Measurements from ENCODE around the gene MYO15B.

DNA sequence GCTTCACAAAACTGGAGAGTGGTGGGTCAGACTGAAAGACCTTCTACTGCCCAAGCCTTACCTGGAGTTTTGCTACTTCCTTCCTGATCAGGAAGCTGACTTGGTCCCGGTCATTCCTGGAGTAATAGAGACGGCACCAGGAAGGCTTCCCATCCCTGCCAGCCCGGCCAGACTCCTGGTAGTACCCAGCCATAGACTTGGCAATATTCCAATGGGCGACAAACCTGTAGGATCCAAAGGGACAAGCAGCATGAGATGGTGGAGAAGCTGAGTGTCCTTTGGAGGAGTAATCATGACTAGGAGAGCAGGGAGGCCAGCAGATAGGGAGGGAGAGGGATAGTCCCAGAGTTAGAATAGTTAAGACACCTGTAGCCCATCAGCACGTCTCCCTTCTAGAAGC, 70.6 kb downstream of the MYO15B start:
- TF ChIP-seq GATA2 (IDR thresholded peaks at IDR 0.05; ENCODE audit: low read depth, low read length) (no peak), GATA3 (IDR thresholded peaks at IDR 0.05; ENCODE audit: low read depth, low read length) (no peak)

Data from SH-SY5Y (cell line).